ENCODE data around the gene ATP2A3.

ATP2A3 gene

DNA sequence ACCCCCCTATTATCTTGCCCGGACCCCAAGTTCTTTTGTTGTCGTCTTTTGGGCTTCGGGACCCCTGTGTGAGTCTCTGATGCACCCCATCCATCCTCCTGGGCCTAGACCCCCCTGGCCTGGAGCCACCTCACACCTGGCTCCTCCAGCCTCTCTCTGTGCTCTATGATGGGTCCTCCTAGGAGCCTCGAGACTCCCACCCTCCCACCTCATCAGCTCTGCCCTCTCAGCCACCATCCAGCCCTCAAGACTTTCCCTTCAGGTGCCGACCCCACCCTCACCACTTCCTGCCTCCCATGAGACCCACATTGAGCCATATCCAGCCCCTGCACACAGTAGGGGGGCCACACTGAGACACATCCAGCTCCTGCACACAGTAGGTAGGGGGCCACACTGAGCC, 8.7 kb upstream of the ATP2A3 start:
- DNase-seq (ENCODE audit: low read depth) = no peak

DNA sequence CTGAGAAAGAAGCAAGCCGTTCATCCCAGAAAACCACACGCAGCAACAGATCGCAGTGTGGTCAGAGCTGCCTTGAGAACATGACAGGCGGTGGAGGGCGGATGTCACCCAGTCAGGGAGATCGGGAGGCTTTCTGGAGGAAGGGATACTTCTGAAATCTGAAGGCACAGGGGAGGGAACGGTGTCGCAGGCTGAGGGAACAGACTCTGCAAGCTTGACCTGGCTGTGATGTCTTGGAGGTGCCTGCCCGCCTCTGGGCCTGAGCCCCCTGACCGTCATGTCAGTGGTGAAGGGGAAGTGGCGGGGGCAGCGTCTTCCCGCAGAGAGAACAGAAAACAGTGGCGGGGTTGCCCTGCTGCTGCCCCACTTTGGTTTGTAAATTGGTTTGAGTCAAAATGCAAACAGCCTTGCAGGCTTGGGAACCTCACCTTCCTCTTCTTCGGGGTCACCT, 8.1 kb upstream of the ATP2A3 start:
- DNase-seq (ENCODE audit: low read depth) = no peak

DNA sequence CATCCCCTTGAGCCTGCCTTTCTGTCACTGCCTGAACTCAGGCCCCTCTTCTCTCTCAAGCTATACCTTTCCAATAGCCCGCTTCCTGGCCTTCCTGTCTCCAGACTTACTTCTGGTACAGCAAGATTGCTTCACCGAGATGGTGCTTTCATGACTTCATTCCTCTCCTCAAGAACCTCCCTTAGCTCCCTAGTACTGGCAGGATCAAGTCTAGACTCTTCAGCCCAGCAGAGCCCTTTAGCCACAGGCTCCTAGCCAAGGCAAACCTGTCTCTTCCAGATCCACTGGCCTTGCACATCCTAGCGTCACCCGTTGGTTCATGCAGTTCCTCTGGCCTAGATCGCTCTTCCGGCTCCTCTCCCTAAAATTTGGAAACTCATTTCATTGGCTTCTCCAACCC, 6.4 kb upstream of the ATP2A3 start:
- DNase-seq (ENCODE audit: low read depth) = no peak

DNA sequence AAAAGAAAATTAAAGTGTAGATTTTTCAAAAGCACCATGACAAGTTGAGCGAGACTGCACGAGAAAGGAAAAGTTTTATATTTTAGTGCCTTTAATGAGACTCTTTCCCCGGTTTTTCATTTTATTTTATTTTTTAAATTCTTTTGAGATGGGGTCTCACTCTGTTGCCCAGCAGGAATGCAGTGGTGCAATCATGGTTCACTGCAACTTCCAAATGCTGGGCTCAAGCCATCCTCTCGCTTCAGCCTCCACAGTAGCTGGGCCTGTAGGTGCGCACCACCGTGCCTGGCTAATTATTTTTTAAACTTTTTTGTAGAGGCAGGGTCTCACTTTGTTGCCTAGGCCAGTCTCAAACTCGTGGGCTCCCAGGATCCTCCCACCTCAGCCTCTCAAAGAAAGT, 5.7 kb upstream of the ATP2A3 start:
- no peak for DNase-seq (ENCODE audit: low read depth)

DNA sequence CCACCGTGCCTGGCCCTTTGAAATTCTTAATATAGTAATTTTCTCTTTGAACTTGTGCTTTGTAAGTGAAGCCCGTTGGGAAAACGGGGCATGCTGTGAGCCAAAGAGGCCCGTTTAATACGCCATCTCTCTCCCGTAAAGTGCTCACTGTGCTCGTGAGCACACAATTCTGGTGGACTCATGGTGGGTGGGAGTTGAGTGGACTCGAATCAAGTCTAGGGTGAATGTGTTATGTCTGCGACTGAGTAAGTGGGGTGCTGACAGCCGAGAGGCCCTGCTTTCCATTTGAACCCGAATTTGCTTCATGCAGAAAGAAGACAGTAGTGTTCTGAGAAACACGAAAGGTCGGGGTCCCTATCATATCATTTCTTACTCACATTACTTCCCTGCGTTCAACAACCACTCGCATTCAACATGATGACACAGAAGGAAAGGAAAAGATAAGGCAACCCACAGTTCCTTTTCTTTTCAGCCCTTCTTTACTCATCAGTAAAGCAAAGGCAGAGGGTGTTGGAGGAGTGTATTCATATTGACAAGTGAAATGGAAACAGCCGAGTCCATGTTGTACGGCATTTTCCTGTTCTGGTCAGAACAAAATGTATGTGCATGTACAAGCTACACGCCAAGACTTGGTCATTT, 4.8 kb upstream of the ATP2A3 start:
- DNase-seq (ENCODE audit: low read depth) = no peak

DNA sequence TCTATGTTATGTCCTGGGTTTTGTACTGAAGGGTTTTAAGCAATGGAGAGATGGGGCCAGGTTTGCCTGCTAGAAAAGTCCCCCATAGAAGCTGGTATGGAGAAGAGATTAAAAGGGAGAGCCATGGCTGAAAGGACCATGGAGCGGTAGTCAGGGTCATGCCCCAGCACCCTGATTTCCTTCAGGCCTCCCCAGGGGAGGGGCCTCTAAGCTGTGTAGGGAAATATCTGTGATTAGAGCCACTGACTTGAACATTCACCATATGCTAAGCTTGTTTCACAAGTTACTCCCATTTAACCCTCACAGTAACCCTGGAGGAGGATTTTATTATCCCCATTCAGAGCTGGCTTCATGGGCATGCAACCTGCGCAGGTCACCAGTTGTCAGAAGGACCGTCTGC, 3.8 kb upstream of the ATP2A3 start:
- no peak for DNase-seq (ENCODE audit: low read depth)

DNA sequence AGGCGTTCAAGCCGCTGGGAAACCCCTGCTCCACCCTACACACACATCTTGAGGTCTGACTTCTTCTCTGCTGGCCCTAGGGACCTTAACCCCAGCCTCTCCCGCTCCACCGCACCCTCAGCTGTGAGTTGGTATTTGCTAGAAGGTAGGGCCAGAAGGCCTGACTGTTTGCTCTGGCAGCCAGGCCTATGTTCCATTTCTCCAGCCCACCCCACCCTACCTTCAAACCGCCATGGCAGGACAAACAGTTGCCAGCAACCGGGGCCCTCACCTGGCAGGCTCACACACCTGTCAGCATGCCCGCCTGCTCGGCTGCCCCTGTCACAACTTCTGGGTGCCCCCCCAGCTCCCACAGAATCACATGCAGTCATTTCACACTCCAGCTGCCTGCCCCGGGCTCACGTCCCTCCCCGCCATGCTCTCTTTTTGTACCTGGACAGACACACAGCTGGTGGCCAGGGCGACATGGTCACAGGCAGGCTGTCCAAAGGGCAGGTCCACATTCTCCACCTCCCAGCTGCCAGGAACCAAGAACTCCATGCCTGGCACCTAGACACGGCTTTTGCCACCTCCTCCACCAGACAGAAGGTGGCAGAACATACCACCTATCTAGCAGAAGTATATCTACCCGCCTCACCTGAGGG, 2.6 kb upstream of the ATP2A3 start:
- DNase-seq (ENCODE audit: low read depth) = no peak

DNA sequence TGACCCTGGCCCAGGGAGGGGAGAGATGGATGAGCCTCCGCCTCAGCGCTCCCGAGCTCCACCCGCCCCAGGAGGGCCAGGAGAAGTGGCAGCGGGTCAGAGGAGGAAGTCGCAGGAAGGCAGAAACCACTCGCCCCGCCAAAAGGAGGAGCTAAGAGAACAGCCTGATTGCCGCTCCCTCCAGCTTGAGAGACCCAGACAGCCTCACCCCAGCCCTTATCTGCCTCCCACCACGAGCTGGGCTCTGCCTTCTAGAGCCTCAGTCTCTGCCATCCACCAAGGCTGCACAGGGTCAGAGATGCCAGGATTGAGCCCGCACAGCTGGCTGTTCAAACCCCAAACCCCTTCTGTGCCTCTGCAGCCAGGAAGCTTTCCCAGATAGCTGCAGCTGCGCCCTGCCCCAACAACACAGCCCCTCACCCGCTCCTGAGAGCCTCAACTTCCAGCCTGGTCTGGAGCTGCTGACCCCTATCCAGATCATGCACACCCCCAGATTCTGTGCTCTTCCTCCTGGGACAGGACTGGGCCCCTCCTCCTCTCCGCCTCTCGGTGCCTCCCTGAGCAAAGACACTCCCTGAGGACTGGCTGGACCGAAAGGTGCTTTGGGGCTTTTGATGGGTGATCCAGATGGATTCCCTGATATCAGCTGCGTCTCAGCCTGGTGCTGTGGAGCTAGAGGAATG, 1.0 kb upstream of the ATP2A3 start:
- DNase-seq (ENCODE audit: low read depth) = no peak

DNA sequence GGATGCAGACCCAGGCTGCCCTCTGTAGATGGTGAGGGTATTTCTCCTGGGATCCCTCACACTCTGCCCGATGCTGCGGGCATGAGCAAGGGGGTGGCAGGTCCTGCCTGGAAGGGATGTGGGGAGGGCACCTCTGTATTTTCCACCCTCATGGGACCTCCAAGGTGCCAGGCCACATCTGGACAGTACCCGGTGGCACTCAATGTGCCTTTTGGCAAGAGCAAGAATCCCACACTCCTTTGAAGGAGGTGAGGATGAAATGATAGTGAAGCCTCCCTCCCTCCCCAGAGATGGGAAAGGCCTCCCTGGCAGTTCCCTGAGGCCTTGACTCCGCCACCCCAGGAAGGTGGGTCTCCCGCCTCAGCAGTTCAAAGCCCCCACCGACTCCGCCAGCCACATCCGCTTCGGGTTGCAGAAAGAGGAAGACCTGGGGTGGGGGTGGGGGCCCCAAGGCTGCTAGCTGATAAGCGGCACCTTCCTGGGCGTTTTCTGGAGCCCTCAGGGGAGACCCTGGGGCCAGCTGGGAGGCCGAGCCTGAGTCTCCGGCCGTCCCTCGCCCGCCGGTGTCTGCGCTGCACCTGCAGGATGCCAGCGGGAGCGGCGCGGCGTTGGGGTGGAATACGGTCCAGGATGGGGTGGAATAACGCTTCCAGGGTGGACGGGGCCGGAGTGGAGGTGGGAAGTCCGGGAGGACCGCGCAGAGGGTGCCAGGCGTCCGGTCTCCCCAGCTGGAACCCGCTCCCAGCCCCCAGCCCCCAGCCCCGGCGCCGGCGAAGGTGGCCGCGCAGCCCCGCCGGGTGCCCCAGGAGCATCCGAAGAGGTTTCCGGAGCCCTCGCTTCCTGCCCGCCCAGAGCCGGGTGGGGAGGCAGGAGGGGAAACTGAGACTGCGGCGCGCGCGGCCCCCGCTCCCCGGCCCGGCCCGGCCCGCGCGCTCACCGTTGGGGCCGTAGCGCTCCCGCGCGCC, 718 bp downstream of the ATP2A3 start:
- DNase-seq (ENCODE audit: low read depth) = no peak

DNA sequence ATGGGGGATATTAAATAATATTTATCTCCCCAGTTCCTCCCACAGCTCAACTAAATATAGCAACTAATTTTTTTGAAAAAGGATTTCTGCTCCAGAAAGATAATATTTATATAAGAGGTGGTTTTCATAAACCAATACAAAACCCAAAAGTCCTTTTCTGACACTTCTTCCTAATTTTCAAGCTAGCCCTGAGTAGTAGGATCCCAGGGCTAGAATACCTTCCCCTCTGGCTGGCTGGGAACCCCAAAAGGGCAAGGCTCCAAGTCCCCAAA, 1.3 kb downstream of the ATP2A3 start:
- DNase-seq (ENCODE audit: low read depth) = no peak

DNA sequence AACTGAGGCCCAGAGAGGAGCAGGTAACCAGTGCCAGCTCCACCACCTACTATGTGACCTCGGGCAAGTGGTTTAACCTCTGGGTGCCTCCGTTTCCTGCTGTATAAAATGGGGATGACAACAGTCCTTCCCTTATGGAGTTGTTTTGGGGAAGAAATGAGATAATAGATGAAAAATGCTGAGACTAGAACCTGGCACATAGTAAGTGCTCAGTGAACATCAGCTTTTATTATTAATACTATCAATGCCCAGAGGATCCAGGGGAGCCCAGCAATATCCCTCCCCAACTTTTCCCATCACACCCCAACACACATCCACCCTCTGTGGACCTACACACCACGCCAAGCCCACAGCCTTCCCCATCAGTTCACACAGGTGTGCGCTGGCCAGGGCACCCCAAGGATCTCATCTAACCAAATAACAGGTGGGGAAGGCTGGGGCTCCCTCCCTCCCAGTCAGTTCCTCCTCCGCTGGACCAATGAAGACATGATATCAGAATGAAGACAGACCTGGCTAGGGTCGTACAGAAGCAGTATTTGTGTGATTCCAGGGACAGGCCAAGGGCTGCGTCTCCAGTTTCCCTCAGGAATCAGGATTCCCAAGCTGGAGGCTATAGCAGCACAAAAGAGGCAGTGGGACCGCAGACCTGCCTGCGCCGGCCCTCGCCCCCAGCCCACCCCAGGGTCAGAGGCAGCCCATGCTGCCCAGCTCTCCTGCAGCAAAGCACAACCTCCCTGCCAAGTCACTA, 1.8 kb downstream of the ATP2A3 start:
- no peak for DNase-seq (ENCODE audit: low read depth)

DNA sequence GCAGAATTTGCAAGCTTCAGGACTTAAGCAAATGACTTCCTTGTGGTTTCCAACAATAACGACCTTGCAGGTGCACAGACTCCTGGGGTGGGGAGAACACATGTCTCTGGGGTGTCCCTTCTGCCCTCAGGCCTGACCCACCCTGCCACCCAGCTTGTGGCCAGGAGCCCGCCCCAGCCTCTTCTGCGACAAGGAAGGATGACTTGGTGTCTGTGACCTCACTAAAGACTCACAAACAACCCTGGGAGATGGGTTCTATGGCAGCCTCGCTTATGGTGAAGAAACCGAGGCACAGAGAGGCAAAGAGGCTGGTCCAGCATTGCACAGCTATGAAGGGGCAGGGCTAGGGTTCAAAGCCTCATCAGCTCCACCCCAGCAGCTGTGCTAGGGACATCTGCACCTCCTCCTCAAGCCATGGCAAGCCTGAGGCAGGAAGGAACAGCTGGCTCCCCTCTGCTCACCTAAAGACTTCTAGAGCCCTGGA, 2.6 kb downstream of the ATP2A3 start:
- no peak for DNase-seq (ENCODE audit: low read depth)

DNA sequence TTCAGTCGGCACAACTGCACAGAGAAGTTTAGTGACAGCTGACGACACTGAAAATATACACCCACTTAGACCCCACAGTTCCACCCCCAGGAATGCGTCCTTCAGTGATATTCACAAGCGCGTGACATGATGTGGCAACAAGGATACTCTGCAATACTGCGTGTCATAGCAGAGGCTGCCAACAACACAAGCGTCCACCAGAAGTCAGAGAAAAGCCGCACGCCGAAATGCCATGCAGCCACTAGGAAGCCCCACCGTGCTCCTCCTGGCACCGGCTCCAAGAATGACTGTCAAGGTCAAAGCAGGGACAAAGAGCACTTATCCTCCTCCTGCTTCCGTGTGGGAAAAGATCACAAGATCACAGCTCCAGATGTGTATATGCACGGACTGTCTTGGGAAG, 3.5 kb downstream of the ATP2A3 start:
- peak; percentile 64 for DNase-seq (ENCODE audit: low read depth)

DNA sequence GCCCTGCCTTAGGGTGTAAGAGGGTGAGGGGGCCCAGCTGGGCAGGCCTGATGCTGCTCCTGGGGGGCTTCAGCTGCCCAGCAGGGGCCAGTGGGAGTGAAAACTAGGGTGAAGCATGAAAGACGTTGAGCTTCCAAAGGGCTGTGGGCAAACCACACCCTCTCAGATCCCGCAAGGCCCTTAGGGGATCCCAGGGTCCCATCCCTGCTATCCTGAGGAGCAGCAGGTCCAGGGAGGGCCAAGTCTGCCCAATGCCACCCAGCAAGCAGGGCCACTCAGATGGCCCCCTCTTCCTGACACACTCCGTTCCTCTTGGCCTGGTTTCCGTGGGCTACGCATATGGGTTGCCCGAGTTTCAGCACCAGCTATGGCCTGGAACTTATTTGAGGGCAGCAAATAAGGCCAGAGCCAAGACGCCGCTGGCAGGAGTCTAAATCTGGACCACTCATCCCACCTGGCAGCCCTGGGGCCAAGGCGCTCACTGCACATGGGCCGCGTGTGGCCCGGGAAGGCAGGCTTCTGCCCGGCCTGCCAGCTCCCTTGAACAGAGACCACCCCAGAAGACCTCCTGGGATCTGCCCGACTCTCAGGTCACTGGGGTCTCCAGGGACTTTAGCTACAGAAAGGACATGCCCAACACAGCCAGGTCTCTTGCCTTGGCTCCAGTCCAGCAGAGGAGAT, 4.2 kb downstream of the ATP2A3 start:
- no peak for DNase-seq (ENCODE audit: low read depth)

DNA sequence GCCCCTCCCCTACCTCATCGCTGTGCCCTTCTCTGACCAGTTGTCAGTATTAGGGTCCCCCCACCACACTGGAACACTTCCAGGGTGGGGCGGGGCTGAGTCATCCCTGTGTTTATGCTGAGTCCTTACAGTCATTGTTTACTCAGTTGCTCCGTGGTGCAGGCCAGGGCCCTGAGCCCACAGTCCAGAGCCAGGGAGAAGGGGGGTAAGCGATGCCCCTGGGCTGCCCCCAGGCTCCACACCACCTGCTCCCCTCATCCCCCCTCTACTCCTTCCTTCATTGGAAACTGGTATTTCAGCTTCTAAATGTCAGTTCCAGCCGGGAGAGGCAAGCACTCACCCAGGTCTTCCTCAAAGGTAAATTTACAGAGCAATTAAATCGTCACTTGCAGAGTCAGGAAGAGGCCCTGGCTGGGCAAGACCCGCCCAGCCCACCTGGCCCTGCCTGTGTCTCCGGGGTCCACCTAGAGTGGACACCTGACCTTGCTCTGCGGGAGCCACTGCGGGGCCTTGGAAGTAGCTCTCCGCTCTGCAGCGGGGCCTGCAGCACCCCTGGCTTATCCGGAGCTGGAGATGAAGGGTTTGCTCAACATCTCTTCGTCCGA, 4.8 kb downstream of the ATP2A3 start:
- no peak for DNase-seq (ENCODE audit: low read depth)

DNA sequence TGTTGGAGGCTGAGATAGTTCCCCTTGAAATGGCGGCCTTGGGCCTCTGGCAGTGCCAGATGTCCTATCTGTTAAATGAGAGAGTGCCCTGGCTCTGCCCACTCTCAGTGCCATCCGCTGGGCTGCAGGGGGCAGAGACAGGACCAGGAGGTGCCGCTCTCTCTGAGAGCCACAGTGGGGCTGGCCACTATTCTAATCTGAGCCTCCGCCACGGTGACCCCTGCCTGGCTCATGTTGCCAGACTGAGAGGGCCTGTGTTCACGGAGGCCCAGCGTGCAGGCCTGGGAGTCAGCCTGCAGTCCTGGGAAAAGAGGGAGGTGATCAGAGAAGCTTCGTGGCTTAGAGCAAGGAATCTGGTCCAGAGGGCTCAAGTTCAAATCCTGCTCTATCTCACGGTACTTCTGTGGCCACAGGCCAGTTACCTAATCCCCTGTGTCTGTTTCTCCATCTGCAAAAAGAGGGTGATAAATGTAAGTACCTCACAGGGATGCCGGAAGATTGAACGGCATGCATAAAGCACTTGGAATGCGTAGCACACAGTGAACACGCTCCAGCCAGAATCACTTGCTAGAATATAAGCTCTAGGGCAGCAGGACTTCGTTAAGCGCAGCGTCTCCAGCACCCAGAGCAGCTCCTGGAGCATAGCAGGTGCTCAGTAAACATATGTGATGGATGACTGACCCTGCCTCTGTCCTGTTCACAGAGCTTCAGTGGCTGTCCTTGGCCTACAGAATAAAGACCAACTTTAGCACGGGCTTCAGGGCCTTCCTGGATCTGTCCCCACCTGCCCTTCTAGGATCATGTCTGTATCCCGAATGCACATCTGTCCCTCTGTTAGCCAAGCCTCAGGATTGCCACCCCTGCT, 6.3 kb downstream of the ATP2A3 start:
- DNase-seq (ENCODE audit: low read depth) = no peak

DNA sequence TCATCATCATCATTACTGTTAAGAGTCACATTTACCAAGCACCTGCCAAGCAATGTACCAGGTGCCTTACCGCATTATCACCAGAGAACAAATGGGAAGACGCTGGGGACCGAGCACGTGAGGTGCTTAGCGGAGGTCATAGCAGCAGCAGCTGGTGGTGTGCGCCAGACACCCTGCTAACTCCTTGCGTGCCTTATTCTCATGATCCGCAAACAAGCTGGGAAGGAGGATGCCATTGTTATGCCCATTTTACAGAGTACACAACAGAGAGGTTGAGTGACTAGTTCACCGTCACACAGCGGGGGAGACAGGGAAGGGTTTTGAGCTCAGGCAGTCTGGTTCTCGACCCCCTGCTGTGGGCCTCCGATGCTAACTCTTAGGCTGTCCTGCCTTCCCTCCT, 7.3 kb downstream of the ATP2A3 start:
- DNase-seq (ENCODE audit: low read depth) = no peak

DNA sequence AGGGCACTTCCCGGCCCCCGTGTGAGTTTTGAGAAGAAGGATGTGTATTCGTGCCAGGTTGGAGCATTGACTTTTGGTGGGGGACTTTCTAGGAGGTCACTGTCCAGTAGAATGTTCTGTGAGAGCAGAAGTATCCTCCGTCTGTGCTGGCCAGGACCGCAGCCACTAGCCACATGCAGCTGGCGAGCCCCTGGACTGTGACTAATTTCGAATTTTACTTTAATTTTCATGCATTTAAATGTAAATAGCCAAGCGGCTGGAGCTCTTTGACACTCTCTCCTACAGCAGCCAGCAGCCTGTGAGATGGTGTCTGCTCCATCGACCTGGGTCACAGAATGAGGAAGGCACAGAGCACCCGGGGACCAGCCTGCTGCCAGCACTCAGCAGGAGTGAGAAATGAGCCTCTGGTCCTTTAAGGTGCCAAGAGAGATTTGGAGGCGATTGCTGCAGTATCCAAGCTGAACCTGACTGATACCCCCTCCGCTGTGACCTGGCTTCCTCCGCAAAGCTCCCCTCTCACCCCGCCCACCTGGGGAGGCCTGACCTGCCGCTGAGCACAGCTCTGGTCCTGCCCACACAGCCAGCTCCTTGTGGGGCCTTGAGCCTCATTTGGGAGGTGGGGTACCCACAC, 7.8 kb downstream of the ATP2A3 start:
- DNase-seq (ENCODE audit: low read depth) = no peak

DNA sequence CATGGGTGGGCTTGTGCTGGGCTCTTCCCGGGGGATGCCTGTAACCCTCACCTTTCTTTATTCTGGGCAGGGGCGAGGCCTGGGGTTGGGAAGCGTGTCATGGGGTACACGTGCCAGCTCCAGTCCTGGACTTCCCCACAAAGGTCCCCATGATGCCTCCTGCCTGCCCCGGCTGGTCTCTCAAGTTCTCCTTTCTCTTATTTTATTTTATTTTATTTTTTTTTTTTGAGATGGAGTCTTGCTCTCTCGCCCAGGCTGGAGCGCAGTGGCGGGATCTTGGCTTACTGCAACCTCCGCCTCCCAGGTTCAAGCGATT, 8.6 kb downstream of the ATP2A3 start:
- no peak for DNase-seq (ENCODE audit: low read depth)
